Activated CD4-positive, alpha-beta T cell treated with anti-CD3 and anti-CD28 coated beads for 24 hours (primary cell): ENCODE measurements around the gene BIVM.
A peak's percentile ranks its signal among the peaks of the same experiment; 100 is the strongest.

Experiments used
- DNase-seq, 2 donors: peaks; one replicate each; pipeline ENCODE4 v3.0.0-alpha.2; 2020; ENCODE audit warnings: low read depth in 2 of 2

BIVM gene

GRCh38 chr13:102784483-102784882, 14.4 kb upstream of the BIVM start:
- no peak for DNase-seq

GRCh38 chr13:102788683-102789082, 10.2 kb upstream of the BIVM start:
- DNase-seq = no peak

GRCh38 chr13:102792396-102792795, 6.5 kb upstream of the BIVM start:
- DNase-seq = no peak

- no peak for DNase-seq
Measured at GRCh38 chr13:102793611-102794355, 5.1 kb upstream of the BIVM start.

GRCh38 chr13:102799426-102800144, 666 bp downstream of the BIVM start:
- DNase-seq = no peak

- DNase-seq = peak; percentile 75 to 77
Measured at GRCh38 chr13:102800145-102801041, 1.5 kb downstream of the BIVM start.

- no peak for DNase-seq
Measured at GRCh38 chr13:102805680-102806079, 6.8 kb downstream of the BIVM start.

GRCh38 chr13:102807699-102808098, 8.8 kb downstream of the BIVM start:
- DNase-seq = no peak

GRCh38 chr13:102812611-102813287, 13.8 kb downstream of the BIVM start:
- DNase-seq = no peak

- DNase-seq = no peak
Measured at GRCh38 chr13:102814025-102814607, 15.2 kb downstream of the BIVM start.

GRCh38 chr13:102814793-102815192, 15.9 kb downstream of the BIVM start:
- DNase-seq = no peak

GRCh38 chr13:102815788-102816187, 16.9 kb downstream of the BIVM start:
- DNase-seq = no peak

GRCh38 chr13:102816708-102817107, 17.8 kb downstream of the BIVM start:
- no peak for DNase-seq

- DNase-seq = no peak
Measured at GRCh38 chr13:102817241-102817640, 18.3 kb downstream of the BIVM start.

GRCh38 chr13:102817907-102818306, 19.0 kb downstream of the BIVM start:
- no peak for DNase-seq

GRCh38 chr13:102825400-102825799, 26.5 kb downstream of the BIVM start:
- DNase-seq = no peak

- no peak for DNase-seq
Measured at GRCh38 chr13:102825921-102826706, 27.2 kb downstream of the BIVM start.

GRCh38 chr13:102830646-102831045, 31.7 kb downstream of the BIVM start:
- DNase-seq = no peak

- no peak for DNase-seq
Measured at GRCh38 chr13:102836471-102836870, 37.6 kb downstream of the BIVM start.

- no peak for DNase-seq
Measured at GRCh38 chr13:102838273-102838672, 39.4 kb downstream of the BIVM start.

GRCh38 chr13:102838982-102839381, 40.1 kb downstream of the BIVM start:
- DNase-seq = no peak
